Progenitor cell of endocrine pancreas (in vitro differentiated cells): ENCODE measurements around the gene SCUBE3. TPM values are rescaled to one million over a fixed set of nuclear protein-coding genes. Genes with fewer than 3 reads are reported as not detected.

Experiments
- DNase-seq: peaks from one replicate; pipeline ENCODE4 v3.0.0; 2021; ENCODE audit warnings: low spot score; ENCODE audit not compliant: unreplicated experiment
- H3K27ac Mint-ChIP-seq: 2 replicates; pipeline ENCODE4 v1.8.0; 2021; ENCODE audit warnings: mild to moderate bottlenecking, moderate library complexity, mixed read lengths
- H3K27me3 Mint-ChIP-seq: 2 replicates; pipeline ENCODE4 v1.8.0; 2021; ENCODE audit warnings: mixed read lengths
- H3K36me3 Mint-ChIP-seq: 2 replicates; pipeline ENCODE4 v1.8.0; 2022; ENCODE audit warnings: mixed read lengths; ENCODE audit not compliant: insufficient read depth
- H3K4me1 Mint-ChIP-seq: 2 replicates; pipeline ENCODE4 v1.8.0; 2021; ENCODE audit warnings: low read depth, mixed read lengths
- H3K4me3 Mint-ChIP-seq: 2 replicates; pipeline ENCODE4 v1.8.0; 2021; ENCODE audit warnings: low read depth, mild to moderate bottlenecking, moderate library complexity, mixed read lengths
- H3K9me3 Mint-ChIP-seq: 2 replicates; pipeline ENCODE4 v1.8.0; 2021; ENCODE audit warnings: low read depth, mixed read lengths
- CTCF ChIP-seq: fragments of 200-600 bp; sonication (generic); IDR thresholded peaks from one replicate; pipeline ENCODE4 v1.5.0; 2021; ENCODE audit warnings: antibody characterized with exemption, mild to moderate bottlenecking; ENCODE audit not compliant: unreplicated experiment
- total RNA-seq: library from RNA; stranded (reverse); gene quantifications from 2 replicates; pipeline ENCODE4 v1.2.1, GENCODE V29; 2021

Gene SCUBE3
- total RNA-seq, 1 donor from 2014 or later: 31.1 TPM

DNA sequence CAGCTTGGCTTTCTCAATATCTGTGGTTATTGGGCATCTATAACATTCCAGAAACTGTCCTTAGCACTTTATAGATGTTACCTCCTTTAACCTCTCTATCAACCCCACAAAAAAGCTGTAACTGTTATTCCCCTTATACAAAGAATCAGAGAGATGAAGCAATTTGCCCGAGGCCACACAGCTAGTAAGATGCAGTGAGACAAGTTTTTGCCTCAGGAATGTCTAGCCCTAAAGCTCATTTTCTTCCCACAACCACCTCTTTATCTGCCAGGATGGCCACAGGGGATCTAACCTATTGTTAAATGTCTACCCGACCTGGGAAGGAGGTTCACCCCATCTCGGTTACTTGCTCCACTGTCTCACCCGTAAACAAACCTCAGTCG, 40.7 kb upstream of the SCUBE3 start:
- TF ChIP-seq CTCF: no peak
- H3K4me3 Mint-ChIP-seq: no peak overlapping the region
- H3K27me3 Mint-ChIP-seq: peaks cover 19% of the 10 kb centered on the region
- no peak for DNase-seq
- H3K27ac Mint-ChIP-seq: no peak overlapping the region
- no peaks in the 10 kb centered on the region for H3K36me3 Mint-ChIP-seq
- H3K9me3 Mint-ChIP-seq: peaks cover 5% of the 10 kb centered on the region
- H3K4me1 Mint-ChIP-seq: no peaks in the 10 kb centered on the region

GRCh38 chr6:35173427-35174087, 40.2 kb upstream of the SCUBE3 start:
- no peak overlapping the region for H3K4me3 Mint-ChIP-seq
- no peaks in the 10 kb centered on the region for H3K36me3 Mint-ChIP-seq
- peaks cover 5% of the 10 kb centered on the region for H3K9me3 Mint-ChIP-seq
- no peak overlapping the region for H3K27ac Mint-ChIP-seq
- H3K27me3 Mint-ChIP-seq: peaks cover 21% of the 10 kb centered on the region
- TF ChIP-seq CTCF: no peak
- DNase-seq: no peak
- no peaks in the 10 kb centered on the region for H3K4me1 Mint-ChIP-seq

GRCh38 chr6:35174088-35174434, 39.7 kb upstream of the SCUBE3 start:
- TF ChIP-seq CTCF: no peak
- DNase-seq: no peak
- no peak overlapping the region for H3K4me3 Mint-ChIP-seq
- H3K9me3 Mint-ChIP-seq: peaks cover 5% of the 10 kb centered on the region
- no peaks in the 10 kb centered on the region for H3K36me3 Mint-ChIP-seq
- no peak overlapping the region for H3K27ac Mint-ChIP-seq
- peaks cover 23% of the 10 kb centered on the region for H3K27me3 Mint-ChIP-seq
- H3K4me1 Mint-ChIP-seq: peaks cover 4% of the 10 kb centered on the region

DNA sequence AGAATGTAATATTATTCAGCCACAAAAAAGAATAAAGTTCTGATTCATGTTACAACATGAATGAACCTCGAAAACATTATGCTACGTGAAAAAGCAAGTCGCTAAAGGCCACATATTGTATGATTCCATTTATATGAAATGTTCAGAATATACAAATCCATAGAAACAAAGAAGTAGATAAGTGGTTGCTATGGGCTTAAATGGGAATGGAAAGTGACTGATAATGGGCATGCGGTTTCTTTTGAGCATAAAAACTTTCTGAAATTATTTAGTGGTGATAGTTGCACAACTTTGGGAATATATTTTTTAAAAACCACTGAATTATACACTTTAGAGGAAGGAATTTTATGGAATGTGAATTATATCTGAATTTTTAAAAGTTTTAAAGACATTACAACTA, 39.3 kb upstream of the SCUBE3 start:
- no peak overlapping the region for H3K27ac Mint-ChIP-seq
- no peaks in the 10 kb centered on the region for H3K36me3 Mint-ChIP-seq
- TF ChIP-seq CTCF: no peak
- peaks cover 23% of the 10 kb centered on the region for H3K27me3 Mint-ChIP-seq
- H3K4me1 Mint-ChIP-seq: peaks cover 5% of the 10 kb centered on the region
- peaks cover 2% of the 10 kb centered on the region for H3K9me3 Mint-ChIP-seq
- no peak overlapping the region for H3K4me3 Mint-ChIP-seq
- no peak for DNase-seq

DNA sequence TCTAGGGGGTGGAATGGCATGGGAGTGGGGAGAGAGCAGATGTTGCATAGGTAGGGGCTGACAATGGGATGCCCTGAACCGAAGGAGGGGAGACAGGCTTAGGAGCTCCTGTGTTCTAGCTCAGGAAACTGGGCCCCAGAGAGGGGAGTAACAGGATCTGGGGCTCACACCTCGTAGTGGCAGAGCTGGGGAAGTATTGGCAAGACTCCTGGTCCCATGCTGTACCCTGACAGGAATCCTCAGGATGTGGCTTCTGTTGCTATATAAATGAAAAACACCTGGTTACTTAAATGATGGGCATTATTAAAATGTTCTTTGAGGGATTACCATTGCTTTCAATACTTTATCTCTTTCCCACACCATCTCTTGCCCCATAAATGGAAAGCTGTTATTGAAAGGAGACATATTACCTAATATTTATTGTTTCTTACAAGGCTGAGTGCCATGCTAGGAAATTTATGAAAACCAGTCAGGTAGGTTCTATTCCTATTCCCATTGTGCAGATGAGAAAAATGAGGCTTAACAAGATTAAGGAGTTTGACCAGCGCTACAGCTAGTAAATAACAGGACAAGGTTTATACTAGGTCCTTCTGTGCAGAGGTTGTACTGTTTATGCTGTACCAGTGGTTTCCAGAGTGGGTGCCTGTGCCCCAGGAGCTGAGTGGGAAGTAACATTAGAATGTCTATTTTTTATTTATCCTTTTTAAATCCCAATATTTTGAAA, 37.3 kb upstream of the SCUBE3 start:
- Mint-ChIP-seq H3K27ac (no peak overlapping the region), H3K9me3 (no peaks in the 10 kb centered on the region), H3K27me3 (peaks cover 29% of the 10 kb centered on the region), H3K36me3 (no peaks in the 10 kb centered on the region), H3K4me3 (no peak overlapping the region), H3K4me1 (peaks cover 5% of the 10 kb centered on the region)
- no peak for DNase-seq
- no peak for TF ChIP-seq CTCF
